DOHH2 (cell line): ENCODE measurements around the gene PCSK5.

ENCODE experiments used
- CTCF ChIP-seq: fragments of 200-600 bp; sonication (generic); IDR thresholded peaks from one replicate; pipeline ENCODE4 v1.5.1; 2014; ENCODE audit warnings: antibody characterized with exemption, mild to moderate bottlenecking, low read depth, low read length; ENCODE audit not compliant: poor library complexity, severe bottlenecking
- EZH2phosphoT487 ChIP-seq: fragments of 200-600 bp; sonication (generic); IDR thresholded peaks from 2 replicates; pipeline ENCODE4 v1.6.1; 2017; ENCODE audit warnings: borderline replicate concordance, mild to moderate bottlenecking, antibody characterized with exemption, low read length, moderate library complexity, mixed read lengths

DNA sequence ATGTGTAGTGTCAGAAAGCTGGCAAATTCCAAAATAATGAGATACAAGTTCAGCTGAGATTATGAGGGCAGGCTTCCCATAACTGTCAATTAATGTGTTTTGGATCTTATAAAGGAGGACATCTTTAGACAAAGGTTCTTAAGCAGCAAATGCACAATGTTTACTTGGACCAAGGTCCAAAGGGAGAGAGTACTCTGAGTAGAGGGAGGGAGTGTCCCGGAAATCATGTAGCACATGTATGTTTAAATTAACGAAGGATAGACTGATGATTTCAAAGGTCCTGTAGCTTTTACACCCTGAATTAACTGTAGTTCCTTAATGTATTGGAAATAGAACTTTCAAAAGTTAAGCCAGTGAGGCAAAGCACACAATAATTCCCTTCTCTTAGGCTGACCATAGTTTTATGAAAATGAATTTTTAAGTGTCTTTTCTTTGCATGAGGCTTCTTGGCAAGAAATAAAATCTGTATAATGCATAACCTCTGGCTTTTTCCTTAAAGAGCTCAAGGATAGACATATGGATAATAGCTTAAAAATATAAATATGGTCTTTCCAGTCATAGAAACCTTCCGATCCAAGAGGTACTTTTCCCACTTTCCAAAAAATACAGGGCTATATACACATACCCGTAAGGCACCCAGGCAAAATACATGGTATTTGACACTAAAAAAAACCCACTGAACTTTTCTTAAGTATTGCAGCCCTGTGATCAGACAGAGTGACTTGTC is 93.0 kb downstream of the PCSK5 start:
- TF ChIP-seq CTCF (no peak), EZH2phosphoT487 (no peak)
